IPS-18c (cell line): ENCODE results near the gene ANKRD28.
"Not testable (repeated sequence)": the region's sequence is repeated elsewhere in the genome, so short reads cannot be mapped to it uniquely, and the experiment has no call there.

ENCODE experiments used
- H3K4me3 ChIP-seq: 2 replicates; pipeline ENCODE4 v1.7.0; 2013; ENCODE audit warnings: low read depth, mild to moderate bottlenecking, low read length, moderate library complexity; ENCODE audit not compliant: insufficient read depth
- H3K9me3 ChIP-seq: one replicate; pipeline ENCODE4 v1.6.1; 2013; ENCODE audit warnings: mild to moderate bottlenecking, low read length, moderate library complexity; ENCODE audit not compliant: control insufficient read depth, insufficient read depth

Gene ANKRD28

DNA sequence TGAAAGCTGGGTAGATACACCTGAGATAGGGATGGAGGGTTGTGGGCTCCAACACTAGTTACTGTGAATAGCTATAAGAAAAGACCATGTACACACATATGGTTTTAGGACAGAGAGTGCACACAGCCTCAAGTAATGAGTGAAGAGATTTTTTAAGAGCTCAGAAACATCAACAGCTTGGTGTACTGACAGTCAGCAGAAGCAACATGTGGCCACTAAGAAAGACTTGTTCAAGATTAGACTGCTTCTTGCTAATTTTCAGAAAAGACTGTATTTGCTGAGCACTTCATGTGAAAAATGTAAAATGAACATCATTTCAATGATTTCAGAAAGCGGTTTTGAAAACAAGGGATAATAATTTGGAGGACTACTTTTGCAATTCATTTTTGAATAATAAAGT lies 10.3 kb downstream of the ANKRD28 start:
- Histone ChIP-seq H3K9me3 (no peaks in the 10 kb centered on the region), H3K4me3 (no peak overlapping the region)

DNA sequence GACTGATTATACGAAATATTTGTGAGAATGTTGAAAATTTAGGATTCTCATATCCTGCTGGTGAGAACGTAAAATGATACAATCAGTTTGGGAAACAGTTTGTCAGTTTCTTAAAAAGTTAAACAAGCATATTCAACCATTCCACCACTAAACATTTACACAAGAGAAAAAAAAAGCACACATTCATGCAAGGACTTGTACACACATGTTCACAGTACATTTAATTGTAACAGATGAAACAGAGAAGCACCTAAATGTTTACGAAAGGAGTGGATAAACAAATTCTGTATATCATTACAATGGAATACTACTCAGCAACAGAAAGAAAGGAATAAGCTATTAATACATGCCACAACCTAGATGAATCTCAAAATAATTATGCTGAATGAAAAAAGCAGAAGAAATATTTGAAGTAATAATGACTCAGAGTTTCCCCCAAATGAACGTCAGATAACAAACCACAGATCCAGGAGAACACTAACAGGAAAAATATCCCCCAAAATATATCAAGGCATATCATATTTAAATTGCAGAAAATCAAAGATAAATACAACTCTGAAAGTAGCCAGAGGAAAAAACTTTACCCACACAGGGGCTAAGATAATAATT lies 14.3 kb downstream of the ANKRD28 start:
- no peak overlapping the region for H3K4me3 ChIP-seq
- H3K9me3 ChIP-seq, result no peaks in the 10 kb centered on the region

DNA sequence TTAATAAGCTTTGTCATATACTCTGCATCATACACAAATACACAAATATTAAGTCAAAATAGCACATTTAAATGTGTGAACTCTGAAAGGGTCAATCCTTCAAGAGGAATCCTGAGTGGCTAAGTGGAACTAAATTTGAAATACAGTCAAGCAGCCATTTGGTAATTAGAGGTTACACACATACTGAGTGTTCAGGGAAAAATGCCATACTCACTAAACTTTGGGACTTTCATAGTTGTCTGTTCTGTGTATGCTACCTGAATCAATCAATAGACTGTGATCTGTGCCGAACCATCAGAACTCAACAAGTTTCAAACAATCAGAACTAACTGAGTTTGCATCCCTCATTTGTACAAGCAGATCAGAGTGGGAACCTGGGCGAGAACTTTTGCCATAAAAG lies 15.3 kb downstream of the ANKRD28 start:
- no peaks in the 10 kb centered on the region for H3K9me3 ChIP-seq
- no peak overlapping the region for H3K4me3 ChIP-seq

DNA sequence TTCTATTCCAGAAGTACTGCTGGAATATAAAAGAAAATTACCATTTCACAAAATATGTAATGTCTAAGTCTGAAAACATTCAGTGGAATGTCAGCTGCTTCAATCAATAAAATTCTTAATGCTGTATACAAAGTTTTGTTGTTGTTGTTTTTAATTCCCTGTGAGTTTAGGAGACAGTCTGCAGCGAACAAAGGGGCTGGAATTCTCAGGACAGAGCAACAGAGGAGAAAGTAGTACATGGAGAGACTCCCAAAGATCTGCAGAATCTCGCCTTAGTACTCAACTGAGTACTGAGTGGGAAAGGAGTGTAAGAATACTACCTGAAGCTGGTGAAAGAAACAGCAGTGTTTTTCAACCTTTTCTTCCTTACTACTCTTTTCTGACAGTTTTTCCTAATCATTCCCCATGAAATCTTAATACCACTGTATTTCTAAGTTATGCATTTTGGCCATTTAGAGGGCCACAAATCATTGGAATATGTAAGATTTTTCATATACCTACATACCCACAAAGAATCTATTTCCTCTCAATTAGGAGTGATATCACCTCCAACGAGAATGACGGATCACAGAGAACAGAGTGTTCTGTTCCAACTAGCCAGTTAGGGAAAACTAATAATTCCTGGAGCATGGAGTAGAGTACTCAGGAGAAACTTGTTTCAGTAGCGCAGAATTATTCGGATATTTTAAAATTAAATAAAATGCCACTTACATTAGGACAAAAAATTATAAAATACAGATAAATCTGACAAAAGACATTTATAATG lies 16.0 kb downstream of the ANKRD28 start:
- Histone ChIP-seq H3K9me3 (no peaks in the 10 kb centered on the region), H3K4me3 (no peak overlapping the region)

DNA sequence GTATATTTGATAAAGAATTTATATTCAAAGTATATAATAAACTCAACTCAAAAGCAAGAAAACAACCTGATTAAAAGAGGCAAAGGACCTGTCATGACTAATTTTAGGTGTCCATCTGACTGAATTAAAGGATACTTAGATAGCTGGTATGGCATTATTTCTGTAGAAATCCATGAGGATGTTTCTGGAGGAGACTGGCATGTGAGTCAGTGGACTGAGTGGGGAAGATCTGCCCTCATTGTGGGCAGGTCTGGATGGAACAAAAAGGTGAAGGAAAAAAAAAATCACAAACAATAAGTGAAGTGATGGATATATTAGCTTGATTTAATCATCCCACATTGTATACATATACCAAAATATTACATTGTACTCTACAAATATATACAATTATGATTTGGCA lies 16.6 kb downstream of the ANKRD28 start:
- H3K4me3 ChIP-seq, result no peak overlapping the region
- no peaks in the 10 kb centered on the region for H3K9me3 ChIP-seq

DNA sequence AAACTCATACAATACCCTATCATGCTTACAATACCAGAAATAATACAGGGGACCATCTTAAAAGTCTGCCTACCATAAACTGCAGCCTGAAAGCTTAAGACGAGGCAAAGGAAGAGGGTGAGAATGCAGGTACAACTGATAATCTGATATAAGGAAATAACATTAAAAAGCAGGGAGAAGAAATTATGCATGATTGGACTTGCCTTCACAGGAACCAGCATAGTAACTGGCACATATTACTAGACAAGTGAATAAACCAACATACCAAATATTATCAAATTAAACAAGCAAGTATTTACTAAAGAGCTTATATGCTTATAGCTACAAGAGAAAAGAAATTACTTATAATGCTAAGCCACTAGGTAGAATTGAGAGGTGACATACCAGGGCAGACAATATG lies 18.7 kb downstream of the ANKRD28 start:
- H3K9me3 ChIP-seq, result no peaks in the 10 kb centered on the region

DNA sequence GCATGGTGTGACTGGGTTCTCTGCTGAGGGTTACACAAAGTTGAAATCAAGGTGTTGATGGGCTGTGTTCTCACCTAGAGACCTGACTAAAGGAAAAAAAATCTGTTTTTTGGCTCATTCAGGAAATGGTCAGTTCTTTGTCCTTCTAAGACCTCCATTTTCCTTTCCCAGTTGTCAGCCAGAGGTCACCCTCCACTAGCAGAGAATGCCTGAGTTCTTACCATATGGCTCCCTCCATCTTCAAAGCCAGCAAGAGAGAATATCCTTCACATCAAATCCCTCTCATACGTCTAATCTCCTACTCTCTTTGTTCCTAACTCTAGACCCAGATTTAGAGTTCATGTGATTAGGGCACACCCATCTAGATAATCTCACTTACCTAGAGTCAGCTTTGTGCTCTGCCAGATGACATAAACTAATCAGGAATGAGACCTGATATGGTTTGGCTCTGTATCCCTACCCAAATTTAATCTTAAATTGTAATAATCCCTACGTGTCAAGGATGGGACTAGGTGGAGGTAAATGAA lies 19.4 kb downstream of the ANKRD28 start:
- Histone ChIP-seq H3K4me3 (no peak overlapping the region), H3K9me3 (no peaks in the 10 kb centered on the region)

More for the DNA sequence above, 18.7 kb downstream of the ANKRD28 start:
- H3K4me3 ChIP-seq, result no peak overlapping the region

DNA sequence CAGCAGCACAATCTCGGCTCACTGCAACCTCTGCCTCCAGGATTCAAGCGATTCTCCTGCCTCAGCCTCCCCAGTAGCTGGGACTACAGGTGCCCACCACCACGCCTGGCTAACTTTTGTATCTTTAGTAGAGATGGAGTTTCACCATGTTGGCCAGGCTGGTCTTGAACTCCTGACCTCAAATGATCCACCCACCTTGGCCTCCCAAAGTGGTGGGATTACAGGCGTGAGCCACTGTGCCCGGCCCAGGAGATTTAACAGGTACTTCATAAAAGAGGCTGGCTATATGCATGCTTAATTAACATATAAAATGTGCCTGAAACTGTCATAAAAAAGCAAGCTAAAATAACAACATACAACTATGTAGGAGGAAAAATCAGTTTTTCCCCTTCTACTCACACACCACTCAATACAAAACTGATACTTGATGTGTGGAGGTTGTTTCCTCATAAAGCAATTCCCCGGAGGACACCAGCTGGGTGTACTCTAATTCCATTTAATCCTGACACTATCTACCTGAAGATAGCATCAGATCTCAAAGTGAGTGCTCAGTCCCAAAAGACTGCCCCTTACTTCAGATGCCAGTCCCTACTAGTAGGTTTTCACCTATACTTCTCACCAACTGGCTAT lies 22.7 kb downstream of the ANKRD28 start:
- H3K4me3 ChIP-seq, H3K9me3 ChIP-seq: not testable (repeated sequence)

DNA sequence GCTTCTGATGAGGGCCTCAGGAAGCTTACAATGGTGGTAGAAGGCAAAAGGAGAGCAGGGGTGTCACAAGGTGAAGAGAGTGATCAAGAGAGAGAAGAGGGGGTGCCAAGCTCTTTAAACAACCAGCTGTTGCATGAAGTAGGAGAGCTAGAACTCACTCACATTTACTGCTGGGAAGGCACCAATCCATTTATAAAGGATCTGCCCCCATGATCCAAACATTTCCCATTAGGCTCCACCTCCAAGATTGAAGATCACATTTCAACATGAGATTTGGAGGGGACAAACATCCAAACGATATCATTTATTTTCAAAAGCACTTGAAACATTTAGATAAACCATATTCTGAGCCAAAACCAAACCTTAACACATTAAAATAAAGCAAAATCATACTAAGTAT lies 26.3 kb downstream of the ANKRD28 start:
- Histone ChIP-seq H3K9me3 (peaks cover 2% of the 10 kb centered on the region), H3K4me3 (no peak overlapping the region)

DNA sequence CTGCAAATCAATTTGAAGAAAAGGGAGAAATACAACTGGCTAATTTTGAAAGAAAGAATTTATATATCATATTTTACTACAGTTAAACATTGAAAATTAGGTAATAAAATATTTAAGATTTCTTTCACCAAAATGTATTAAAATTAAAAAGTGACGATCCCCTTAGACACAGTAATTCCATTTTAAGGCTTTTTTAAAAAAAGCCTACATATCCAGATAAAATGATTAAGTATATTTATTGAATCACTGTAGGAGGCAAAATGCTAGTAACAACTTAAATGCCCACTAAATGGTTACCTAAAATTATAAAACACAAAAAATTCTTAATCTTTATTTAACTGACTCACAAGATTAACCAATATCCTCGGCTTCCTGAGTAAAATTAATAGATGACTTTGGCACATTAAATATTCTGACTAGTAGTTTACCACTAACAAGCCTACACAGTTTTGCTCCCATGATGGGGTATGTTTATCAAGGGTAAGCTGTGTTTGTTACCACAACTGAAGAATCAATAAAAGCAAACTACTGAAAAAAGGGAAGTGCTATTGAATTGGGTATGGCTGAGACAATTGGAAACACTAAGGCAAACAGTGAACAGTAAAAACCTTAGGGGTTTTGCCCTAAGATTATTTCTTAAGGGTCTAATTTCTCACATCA lies 28.4 kb downstream of the ANKRD28 start:
- H3K9me3 ChIP-seq, result peaks cover 2% of the 10 kb centered on the region
- H3K4me3 ChIP-seq, result no peak overlapping the region

DNA sequence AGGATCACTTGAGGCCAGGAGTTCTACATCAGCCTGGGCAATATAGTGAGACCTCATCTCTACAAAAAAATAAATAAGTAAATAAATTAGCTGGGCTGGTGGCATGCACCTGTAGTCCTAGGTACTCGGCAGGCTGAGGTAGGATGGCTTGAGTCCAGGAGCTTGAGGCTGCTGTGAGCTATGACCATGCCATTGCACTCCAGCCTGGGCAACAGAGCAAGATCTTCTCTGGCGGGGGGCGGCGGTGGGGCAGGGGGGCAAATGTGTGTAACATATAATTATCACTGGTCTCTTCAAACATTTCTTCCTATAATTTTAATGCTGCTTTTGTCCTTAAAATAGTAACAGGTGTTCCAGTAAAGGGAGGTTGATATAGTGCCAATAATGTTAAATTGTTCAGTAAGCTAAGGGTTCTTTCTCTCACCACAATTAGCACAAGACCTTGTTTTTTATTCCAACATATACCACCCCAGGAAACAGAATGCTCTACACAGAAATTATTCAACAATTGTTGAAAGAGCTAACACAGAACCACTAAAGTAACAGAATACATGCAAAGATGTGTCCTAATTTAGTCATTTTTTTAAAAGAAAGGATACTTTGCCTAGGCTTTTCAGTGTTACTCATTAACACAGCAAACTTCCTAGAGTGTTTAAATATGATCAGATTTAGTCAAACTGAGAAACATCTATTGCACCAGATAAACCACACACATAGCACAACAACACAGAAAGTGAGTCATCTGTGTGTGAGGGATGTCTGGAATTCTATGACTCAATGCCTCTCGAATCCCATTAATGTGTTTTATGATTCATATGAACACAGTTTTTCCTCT lies 29.1 kb downstream of the ANKRD28 start:
- H3K4me3 ChIP-seq, result no peak overlapping the region
- H3K9me3 ChIP-seq, result peaks cover 2% of the 10 kb centered on the region

DNA sequence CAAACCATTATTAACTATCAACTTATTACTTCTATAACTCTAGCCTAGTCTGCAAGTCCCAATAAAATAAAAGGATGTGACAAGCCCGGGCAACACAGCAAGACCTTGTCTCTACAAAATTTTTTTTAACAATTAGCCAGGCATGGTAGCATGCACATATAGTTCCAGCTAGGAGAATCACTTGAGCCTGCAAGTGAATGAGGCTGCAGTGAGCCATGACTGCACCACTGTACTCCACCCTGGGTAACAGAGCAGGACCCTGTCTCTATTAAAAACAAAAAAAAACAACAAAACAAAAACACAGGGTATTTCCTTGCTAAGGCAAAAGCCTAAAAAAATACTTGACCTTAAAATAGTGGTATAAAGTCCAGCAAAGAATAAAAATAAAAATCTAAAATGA lies 31.4 kb downstream of the ANKRD28 start:
- Histone ChIP-seq H3K4me3 (no peak overlapping the region), H3K9me3 (peaks cover 1% of the 10 kb centered on the region)

DNA sequence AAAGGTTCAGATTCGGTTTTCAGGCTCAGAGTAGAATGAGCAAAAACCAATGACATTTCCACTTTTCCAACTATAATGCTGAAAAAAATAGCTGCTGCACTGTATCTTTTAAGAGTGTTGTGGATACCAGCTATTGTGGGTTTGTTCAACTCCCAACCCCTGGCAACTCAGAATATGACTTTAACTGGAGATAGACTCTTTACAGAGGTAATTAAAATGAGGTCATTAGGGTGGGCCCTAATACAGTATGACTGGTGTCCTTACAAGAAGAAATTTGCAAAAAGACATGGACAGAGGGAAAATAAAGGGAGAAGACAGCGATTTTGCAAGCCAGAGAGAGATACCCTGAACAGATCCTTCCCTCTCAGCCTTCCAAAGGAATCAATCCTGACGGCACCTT lies 39.5 kb downstream of the ANKRD28 start:
- no peak overlapping the region for H3K4me3 ChIP-seq

DNA sequence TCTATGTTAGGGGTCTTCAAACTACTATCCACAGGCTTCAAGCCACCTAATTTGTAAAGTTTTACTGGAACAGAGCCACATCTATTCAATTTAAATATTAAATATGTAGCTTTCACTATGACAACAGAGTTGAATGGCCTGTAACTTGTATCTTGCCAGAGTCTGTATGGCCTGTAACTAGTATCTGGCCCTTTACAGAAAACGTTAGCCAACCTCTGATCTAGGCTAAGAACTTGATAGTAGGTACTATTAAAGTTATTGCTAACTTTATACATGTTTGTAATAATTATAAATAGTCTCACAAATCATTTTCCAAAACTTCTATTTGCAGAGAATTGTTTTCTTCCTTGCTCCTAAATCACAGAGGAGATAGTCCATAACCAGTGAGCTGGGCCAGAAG lies 40.0 kb downstream of the ANKRD28 start:
- no peaks in the 10 kb centered on the region for H3K9me3 ChIP-seq
- no peak overlapping the region for H3K4me3 ChIP-seq

More for the DNA sequence above, 39.5 kb downstream of the ANKRD28 start:
- no peaks in the 10 kb centered on the region for H3K9me3 ChIP-seq

DNA sequence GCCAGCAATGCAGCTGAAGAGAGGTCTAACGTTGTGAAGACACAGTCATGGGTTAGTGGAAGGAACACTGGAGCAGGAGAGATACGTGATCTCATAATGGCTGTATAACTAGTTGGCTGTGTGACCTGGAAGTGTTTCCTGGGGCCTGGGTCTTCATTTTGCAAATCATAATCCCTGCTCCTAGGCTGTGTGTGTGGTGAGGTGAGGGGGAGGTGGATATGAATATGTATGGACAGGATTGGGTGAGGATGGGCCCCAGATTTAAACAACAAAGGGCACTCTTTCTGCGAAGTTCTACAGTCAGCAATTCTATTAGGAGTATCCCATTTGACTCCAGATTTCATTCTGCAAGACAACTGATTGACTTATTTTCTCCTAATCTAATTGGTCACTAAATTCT lies 41.3 kb downstream of the ANKRD28 start:
- H3K9me3 ChIP-seq, result no peaks in the 10 kb centered on the region
- peak overlapping the region; percentile 38 for H3K4me3 ChIP-seq

DNA sequence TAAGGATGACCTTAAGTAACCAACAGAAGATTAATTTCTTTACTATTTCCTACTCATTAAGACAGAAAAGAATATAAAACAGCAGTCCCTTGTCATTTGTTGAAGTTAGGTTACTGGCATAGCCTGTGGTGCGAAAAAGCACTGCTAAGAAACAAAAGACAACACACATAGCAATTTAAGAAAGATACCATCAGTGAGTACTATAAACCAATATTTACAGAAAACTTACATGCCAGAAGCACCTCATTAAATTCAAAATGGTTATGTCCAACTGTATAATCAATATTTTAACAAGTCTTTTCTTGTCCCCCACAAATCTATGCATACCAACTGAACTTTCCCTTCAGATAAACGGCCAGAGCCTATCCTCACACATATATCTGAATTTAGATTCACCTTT lies 42.0 kb downstream of the ANKRD28 start:
- no peaks in the 10 kb centered on the region for H3K9me3 ChIP-seq
- H3K4me3 ChIP-seq, result no peak overlapping the region

DNA sequence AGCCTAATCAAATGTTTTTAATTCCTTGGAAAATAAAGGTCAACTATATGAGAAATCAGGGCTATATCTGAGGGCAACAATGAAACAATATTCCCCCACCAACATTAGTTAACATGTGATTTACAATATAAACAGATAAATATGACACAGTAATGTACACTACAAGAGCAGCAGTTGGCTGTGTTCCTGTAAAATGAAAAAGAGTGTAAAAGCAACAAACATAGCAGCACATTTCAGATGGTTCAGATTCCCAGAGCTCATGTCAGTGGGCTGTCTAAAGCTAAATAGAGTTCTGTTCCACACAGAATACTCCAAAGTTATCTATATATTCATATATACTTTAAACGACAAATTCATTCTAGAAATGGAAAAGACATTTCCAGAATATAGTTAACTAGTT lies 42.6 kb downstream of the ANKRD28 start:
- no peak overlapping the region for H3K4me3 ChIP-seq
- no peaks in the 10 kb centered on the region for H3K9me3 ChIP-seq
